ENCODE data around the gene EEF1B2.
"Not testable (repeated sequence)": the region's sequence is repeated elsewhere in the genome, so short reads cannot be mapped to it uniquely, and the experiment has no call there.

EEF1B2 gene

GRCh38 chr2:206159346-206160124 lies at the start of gene EEF1B2, which contains the start of gene NDUFS1:
Gene EEF1B2 (plus strand): TSS chr2:206159895. CDS start chr2:206159980, 85 bp downstream.
Gene NDUFS1 (minus strand): TSS chr2:206159444. CDS start chr2:206153678, 5,766 bp downstream.
- DNase-seq (ENCODE audit: low spot score), result peak; percentile 99

GRCh38 chr2:206112108-206112507 lies 47.6 kb upstream of the EEF1B2 start:
- no peak for DNase-seq (ENCODE audit: low spot score)

GRCh38 chr2:206112846-206113547 lies 46.7 kb upstream of the EEF1B2 start:
- no peak for DNase-seq (ENCODE audit: low spot score)

- DNase-seq (ENCODE audit: low spot score), result no peak
Observed at GRCh38 chr2:206115026-206115578, 44.6 kb upstream of the EEF1B2 start.

GRCh38 chr2:206116278-206116677 lies 43.4 kb upstream of the EEF1B2 start:
- no peak for DNase-seq (ENCODE audit: low spot score)

GRCh38 chr2:206122569-206122968 lies 37.1 kb upstream of the EEF1B2 start:
- not testable (repeated sequence) for DNase-seq (ENCODE audit: low spot score)

GRCh38 chr2:206125901-206126300 lies 33.8 kb upstream of the EEF1B2 start:
- DNase-seq (ENCODE audit: low spot score), result no peak

GRCh38 chr2:206127656-206128055 lies 32.0 kb upstream of the EEF1B2 start:
- DNase-seq (ENCODE audit: low spot score), result no peak

GRCh38 chr2:206143451-206143850 lies 16.2 kb upstream of the EEF1B2 start:
- DNase-seq (ENCODE audit: low spot score), result no peak

GRCh38 chr2:206144383-206144782 lies 15.3 kb upstream of the EEF1B2 start:
- DNase-seq (ENCODE audit: low spot score), result no peak

GRCh38 chr2:206145665-206146064 lies 14.0 kb upstream of the EEF1B2 start:
- DNase-seq (ENCODE audit: low spot score), result no peak

- DNase-seq (ENCODE audit: low spot score), result no peak
Observed at GRCh38 chr2:206149330-206149729, 10.4 kb upstream of the EEF1B2 start.

- no peak for DNase-seq (ENCODE audit: low spot score)
Observed at GRCh38 chr2:206150168-206150567, 9.5 kb upstream of the EEF1B2 start.

GRCh38 chr2:206150631-206151030 lies 9.1 kb upstream of the EEF1B2 start:
- DNase-seq (ENCODE audit: low spot score), result no peak

- DNase-seq (ENCODE audit: low spot score), result no peak
Observed at GRCh38 chr2:206154197-206154596, 5.5 kb upstream of the EEF1B2 start.

- not testable (repeated sequence) for DNase-seq (ENCODE audit: low spot score)
Observed at GRCh38 chr2:206157014-206157413, 2.7 kb upstream of the EEF1B2 start.

GRCh38 chr2:206158563-206159345 lies 941 bp upstream of the EEF1B2 start:
- peak; percentile 43 for DNase-seq (ENCODE audit: low spot score)

- DNase-seq (ENCODE audit: low spot score), result peak; percentile 72
Observed at GRCh38 chr2:206160125-206160806, 571 bp downstream of the EEF1B2 start.

- DNase-seq (ENCODE audit: low spot score), result no peak
Observed at GRCh38 chr2:206160807-206161179, 1.1 kb downstream of the EEF1B2 start.

- not testable (repeated sequence) for DNase-seq (ENCODE audit: low spot score)
Observed at GRCh38 chr2:206162401-206162800, 2.7 kb downstream of the EEF1B2 start.

GRCh38 chr2:206163251-206163880 lies 3.7 kb downstream of the EEF1B2 start:
- DNase-seq (ENCODE audit: low spot score), result no peak
